ENCODE results near the gene GAS7. TPM values are rescaled to one million over a fixed set of nuclear protein-coding genes. Genes with fewer than 3 reads are reported as not detected.
A peak's percentile ranks its signal among the peaks of the same experiment; 100 is the strongest.

The GAS7 gene
- total RNA-seq, 6 donors from 2014 or later = 19.9 to 87.1 (median 41.5) TPM

DNA sequence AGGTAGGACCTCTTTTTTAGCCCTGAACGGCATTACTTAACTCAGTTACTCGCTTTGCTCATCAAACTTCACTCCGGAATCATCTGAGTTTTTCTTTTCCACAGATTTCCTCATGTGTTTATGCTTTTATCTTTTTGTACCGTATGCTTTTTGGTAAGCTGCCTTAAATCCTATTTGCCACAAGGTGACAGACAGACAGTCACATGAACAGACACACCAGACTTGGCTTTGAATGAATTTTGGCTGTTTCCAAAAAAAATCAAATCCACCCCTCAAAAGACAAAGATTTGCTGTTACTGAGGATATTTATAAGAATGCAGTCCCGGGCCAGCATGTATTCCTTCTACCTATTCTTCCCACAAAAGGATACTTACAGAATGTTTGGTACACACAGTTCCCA, 10.9 kb downstream of the GAS7 start:
- TF ChIP-seq POLR2AphosphoS5 (IDR thresholded peaks at IDR 0.05) (no peak), POLR2A (IDR thresholded peaks at IDR 0.05) (no peak)
- DNase-seq (no peak), ATAC-seq (ENCODE audit: low FRiP score in 2 of 2) (no peak)
- WGBS, 2 donors = 63 to 79% methylated on average over 5 of the region's 5 CpGs
- Histone ChIP-seq H3K9me3 (no peaks in the 10 kb centered on the region), H3K4me1 (no peaks in the 10 kb centered on the region), H3K4me3 (no peak overlapping the region), H3K27ac (no peak overlapping the region), H3K27me3 (no peaks in the 10 kb centered on the region), H3K36me3 (no peaks in the 10 kb centered on the region)

DNA sequence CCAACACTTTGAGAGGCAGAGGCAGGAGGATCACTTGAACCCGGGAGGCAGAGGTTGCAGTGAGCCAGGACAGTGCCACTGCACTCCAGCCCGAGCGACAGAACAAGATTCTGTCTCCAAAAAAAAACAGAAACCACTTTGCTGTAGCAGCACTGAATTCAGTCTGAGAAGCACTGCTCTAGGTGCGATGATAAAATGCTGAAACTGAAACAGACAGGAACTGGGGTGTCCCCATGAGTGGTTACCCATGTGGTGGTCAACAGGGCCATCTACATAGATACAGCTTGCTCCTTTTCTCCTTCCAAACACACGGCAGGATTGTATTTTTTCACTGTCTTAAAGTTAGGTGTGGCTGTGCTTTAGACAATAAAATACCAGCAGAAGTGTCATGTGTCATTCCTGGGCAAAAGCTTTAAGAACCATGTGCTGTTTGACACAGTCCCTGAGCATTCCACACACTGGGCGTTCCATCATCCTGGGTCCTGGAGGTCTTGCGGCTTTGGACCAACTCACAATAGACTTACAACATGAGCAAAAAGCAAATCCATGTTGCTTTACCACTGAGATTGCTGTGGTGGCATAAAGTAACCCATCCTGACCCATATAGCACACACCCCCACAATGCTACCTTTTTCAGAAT, 11.5 kb downstream of the GAS7 start:
- Histone ChIP-seq H3K9me3 (no peaks in the 10 kb centered on the region), H3K4me1 (no peaks in the 10 kb centered on the region), H3K36me3 (no peaks in the 10 kb centered on the region), H3K4me3 (no peak overlapping the region), H3K27ac (no peak overlapping the region), H3K27me3 (no peaks in the 10 kb centered on the region)
- WGBS, 2 donors = 79 to 84% methylated on average over 7 of the region's 7 CpGs
- no peak for ATAC-seq (ENCODE audit: low FRiP score in 2 of 2)
- DNase-seq = no peak
- TF ChIP-seq POLR2A (IDR thresholded peaks at IDR 0.05) = no peak
- no peak for TF ChIP-seq POLR2AphosphoS5 (IDR thresholded peaks at IDR 0.05)
- no peak for TF ChIP-seq EP300 (IDR thresholded peaks at IDR 0.05)
- TF ChIP-seq, protein P1, sequence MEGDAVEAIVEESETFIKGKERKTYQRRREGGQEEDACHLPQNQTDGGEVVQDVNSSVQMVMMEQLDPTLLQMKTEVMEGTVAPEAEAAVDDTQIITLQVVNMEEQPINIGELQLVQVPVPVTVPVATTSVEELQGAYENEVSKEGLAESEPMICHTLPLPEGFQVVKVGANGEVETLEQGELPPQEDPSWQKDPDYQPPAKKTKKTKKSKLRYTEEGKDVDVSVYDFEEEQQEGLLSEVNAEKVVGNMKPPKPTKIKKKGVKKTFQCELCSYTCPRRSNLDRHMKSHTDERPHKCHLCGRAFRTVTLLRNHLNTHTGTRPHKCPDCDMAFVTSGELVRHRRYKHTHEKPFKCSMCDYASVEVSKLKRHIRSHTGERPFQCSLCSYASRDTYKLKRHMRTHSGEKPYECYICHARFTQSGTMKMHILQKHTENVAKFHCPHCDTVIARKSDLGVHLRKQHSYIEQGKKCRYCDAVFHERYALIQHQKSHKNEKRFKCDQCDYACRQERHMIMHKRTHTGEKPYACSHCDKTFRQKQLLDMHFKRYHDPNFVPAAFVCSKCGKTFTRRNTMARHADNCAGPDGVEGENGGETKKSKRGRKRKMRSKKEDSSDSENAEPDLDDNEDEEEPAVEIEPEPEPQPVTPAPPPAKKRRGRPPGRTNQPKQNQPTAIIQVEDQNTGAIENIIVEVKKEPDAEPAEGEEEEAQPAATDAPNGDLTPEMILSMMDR (IDR thresholded peaks at IDR 0.05) = no peak

DNA sequence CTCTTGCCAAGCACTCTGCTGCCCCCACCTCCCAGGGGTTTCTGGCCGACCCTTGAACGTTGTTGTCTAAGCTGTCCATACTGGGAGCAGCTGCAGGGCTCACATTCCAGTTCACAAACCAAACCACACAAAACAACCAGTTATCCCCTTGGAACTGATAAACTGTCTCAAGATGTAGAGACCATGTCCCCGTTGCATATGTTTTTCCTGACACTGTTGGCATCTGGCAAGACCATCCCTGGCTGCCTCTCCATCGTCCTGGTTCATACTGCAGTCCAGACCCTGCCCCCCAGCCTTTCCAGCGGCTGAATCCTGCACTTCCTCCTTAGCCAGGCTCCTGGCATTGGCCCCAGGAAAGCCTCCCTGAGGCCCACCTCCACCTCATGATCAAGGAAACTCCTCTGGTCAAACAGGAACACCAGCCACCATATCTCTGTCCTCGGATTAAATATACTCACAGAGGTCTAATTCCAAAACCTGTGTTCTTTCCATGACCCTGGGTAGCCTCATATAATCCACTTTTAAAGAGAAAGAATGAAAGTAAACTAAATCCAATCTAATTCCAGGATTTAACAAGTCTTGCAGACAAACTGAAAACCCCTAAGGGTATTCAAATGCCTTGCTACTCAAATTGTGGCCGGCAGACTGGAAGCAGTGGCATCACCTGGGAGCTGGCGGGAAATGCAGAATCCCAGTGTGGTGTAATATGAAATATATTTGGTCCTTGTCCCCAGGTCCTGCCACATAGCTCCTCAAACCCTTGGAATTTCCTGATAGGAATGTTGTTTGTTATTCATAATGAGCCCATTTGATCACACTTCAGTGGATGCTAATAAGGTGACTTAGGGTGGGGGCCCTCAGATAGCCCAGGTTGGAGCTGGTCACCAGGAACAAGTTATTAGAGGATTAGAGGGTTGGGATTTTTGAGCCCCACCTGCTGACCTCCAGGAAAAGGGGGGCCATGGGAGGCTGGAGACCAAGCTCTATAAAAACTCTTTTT, 14.2 kb downstream of the GAS7 start:
- Histone ChIP-seq H3K27ac (no peak overlapping the region), H3K4me1 (no peaks in the 10 kb centered on the region), H3K36me3 (no peaks in the 10 kb centered on the region), H3K4me3 (no peak overlapping the region), H3K27me3 (no peaks in the 10 kb centered on the region), H3K9me3 (no peaks in the 10 kb centered on the region)
- DNase-seq (no peak), ATAC-seq (ENCODE audit: low FRiP score in 2 of 2) (no peak)
- 66 to 69% methylated on average over 7 to 8 of the region's 8 CpGs for WGBS, 2 donors
- TF ChIP-seq EP300 (IDR thresholded peaks at IDR 0.05) (no peak), POLR2A (IDR thresholded peaks at IDR 0.05) (no peak), POLR2AphosphoS5 (IDR thresholded peaks at IDR 0.05) (no peak)
- TF ChIP-seq, protein P1 (IDR thresholded peaks at IDR 0.05) = no peak

DNA sequence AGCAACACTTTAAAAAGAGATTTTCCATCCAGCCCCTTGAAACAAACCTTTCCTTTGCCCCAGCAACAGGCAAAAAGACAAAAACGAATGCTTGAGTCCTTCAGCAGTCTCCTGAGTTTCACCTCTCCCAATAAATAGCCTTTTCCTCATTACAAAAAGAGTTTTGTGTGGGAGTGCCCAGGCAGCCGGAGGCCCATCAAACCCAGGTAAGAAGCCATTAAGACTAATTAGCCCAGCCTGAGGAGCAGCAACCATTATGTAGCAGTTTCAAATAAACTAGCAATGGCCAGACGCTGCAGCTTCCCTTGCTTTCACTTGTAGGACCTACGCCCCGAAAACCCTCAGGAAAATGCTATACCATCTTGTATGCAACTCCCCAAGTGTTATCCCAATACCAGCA, 15.6 kb downstream of the GAS7 start:
- ATAC-seq (ENCODE audit: low FRiP score in 2 of 2) (no peak), DNase-seq (no peak)
- Histone ChIP-seq H3K4me3 (no peak overlapping the region), H3K36me3 (no peaks in the 10 kb centered on the region), H3K4me1 (no peaks in the 10 kb centered on the region), H3K27ac (no peak overlapping the region), H3K27me3 (no peaks in the 10 kb centered on the region), H3K9me3 (no peaks in the 10 kb centered on the region)
- TF ChIP-seq, protein P1 (IDR thresholded peaks at IDR 0.05) = no peak
- TF ChIP-seq POLR2A (IDR thresholded peaks at IDR 0.05) = no peak
- TF ChIP-seq EP300 (IDR thresholded peaks at IDR 0.05) = no peak
- no peak for TF ChIP-seq POLR2AphosphoS5 (IDR thresholded peaks at IDR 0.05)
- WGBS, 2 donors = 86 to 87% methylated on average over 5 of the region's 5 CpGs

DNA sequence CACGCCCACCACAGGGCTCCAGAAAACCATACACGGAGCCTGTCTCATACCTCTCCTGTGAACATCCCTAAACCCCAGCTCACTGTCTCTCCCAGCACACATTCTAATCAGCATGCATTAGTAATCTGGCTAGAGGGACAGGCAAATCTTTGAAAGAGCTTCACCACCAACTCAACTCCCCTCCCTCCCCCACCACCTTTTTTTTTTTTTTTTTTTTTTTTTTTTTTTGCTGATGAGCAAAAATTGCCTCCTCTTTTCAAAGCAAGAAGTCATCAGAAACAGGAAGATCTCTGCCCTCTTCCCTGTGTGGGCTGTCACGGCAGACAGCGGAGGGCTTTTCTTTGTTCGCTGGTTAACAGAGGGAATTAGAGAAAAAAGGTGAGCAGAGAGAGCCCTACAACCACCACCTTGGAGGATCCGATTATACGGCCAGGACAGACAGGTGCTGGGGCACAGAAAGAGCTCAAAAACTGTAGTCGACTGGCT, 19.9 kb downstream of the GAS7 start:
- TF ChIP-seq POLR2A (IDR thresholded peaks at IDR 0.05) (no peak), EP300 (IDR thresholded peaks at IDR 0.05) (no peak), POLR2AphosphoS5 (IDR thresholded peaks at IDR 0.05) (no peak)
- TF ChIP-seq, protein P1 (IDR thresholded peaks at IDR 0.05) = no peak
- ATAC-seq (ENCODE audit: low FRiP score in 2 of 2) (peak in 1 of 2 donors; percentile 32), DNase-seq (no peak)
- no peaks in the 10 kb centered on the region for H3K9me3 ChIP-seq
- H3K4me3 ChIP-seq = no peak overlapping the region
- no peaks in the 10 kb centered on the region for H3K4me1 ChIP-seq
- WGBS, 2 donors = 57 to 61% methylated on average over 8 of the region's 8 CpGs
- no peaks in the 10 kb centered on the region for H3K36me3 ChIP-seq
- no peak overlapping the region for H3K27ac ChIP-seq
- no peaks in the 10 kb centered on the region for H3K27me3 ChIP-seq
